ENCODE results near the gene CORO2B. TPM values are rescaled to one million over a fixed set of nuclear protein-coding genes. Genes with fewer than 3 reads are reported as not detected.

The CORO2B gene
- polyA plus RNA-seq, 3 donors = 0.03 TPM; not detected in 2

DNA sequence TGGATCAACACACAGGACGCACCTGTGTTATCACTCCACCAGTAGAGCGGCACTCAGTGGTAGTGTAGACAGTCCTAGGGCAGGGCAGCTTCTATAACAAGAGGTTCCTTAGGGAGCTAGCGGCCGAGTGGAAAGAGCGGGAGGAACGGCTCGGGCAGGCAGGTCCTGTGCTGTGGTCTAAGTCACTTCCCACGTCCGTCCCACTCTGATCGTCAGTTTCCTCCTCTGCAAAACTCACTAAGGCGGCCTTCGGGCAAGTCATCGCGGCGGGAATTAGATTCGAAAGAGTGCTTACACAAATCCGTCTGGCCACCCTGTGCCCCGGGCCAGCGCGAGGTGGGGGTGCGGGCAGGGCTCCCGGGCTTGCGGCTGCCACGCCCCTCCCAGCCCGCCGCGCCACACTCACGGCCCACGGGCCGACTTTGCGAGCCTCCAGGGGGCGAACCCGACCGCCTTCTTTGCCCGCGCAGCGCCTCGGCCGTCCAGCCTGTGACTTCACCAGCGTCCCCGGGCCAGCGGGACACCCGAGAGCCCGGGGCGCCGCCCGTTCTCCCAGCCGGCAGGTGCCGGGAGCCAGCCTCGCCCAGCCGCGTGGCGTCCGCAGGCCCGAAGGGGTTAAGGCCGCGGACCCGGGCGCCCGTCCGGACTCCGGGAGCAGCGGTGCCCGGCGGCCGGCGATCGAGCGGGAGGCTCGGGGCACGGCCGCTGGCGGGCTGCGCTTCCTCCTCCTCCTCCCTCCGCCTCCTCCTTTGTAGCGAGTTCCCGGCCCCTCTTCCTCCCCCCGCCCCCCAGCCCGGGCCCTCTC lies 416 bp upstream of the CORO2B start:
- Histone ChIP-seq H3K27ac (ENCODE audit: low read depth in 1 of 2, low read length in 2 of 2) (no peak overlapping the region), H3K27me3 (ENCODE audit: control insufficient read depth in 2 of 2, insufficient read depth in 2 of 2, low read length in 2 of 2) (peaks cover 9 to 30% of the 10 kb centered on the region in 2 donors), H3K4me2 (replicated peaks; ENCODE audit: extremely low read depth, low read length, poor library complexity, severe bottlenecking) (peak overlapping the region; percentile 83), H2AFZ (ENCODE audit: insufficient read depth, low read depth, low read length, poor library complexity, severe bottlenecking) (peak overlapping the region; percentile 86), H3K36me3 (replicated peaks in 1 of 2; ENCODE audit: control insufficient read depth in 1 of 2, insufficient read depth in 2 of 2, low read length in 2 of 2) (no peaks in the 10 kb centered on the region), H4K20me1 (ENCODE audit: insufficient read depth, low read length) (no peaks in the 10 kb centered on the region), H3K79me2 (ENCODE audit: insufficient read depth, low read length) (no peaks in the 10 kb centered on the region), H3K4me3 (replicated peaks in 1 of 3; ENCODE audit: low read depth in 2 of 3, low read length in 3 of 3) (peak overlapping the region; percentile 68 to 86 (median 78)), H3K4me1 (ENCODE audit: control insufficient read depth in 1 of 2, insufficient read depth in 2 of 2, low read length in 2 of 2) (peaks cover 16 to 22% of the 10 kb centered on the region in 2 donors), H3K9me3 (replicated peaks in 1 of 2; ENCODE audit: control insufficient read depth in 1 of 2, insufficient read depth in 1 of 2, low read length in 2 of 2) (peaks cover 0 to 5% of the 10 kb centered on the region in 2 donors), H3K9ac (ENCODE audit: insufficient read depth, low read length, poor library complexity, severe bottlenecking) (peak overlapping the region; percentile 45)
- H3K4me1 Mint-ChIP-seq = peaks cover 19% of the 10 kb centered on the region
- intact Hi-C loops (cut with micrococcal nuclease) = no loop called here
- H3K27me3 Mint-ChIP-seq (ENCODE audit: low read depth in 3 of 3) = peaks cover 36 to 68% (median 39%) of the 10 kb centered on the region in 3 donors
- TF ChIP-seq, protein P1, sequence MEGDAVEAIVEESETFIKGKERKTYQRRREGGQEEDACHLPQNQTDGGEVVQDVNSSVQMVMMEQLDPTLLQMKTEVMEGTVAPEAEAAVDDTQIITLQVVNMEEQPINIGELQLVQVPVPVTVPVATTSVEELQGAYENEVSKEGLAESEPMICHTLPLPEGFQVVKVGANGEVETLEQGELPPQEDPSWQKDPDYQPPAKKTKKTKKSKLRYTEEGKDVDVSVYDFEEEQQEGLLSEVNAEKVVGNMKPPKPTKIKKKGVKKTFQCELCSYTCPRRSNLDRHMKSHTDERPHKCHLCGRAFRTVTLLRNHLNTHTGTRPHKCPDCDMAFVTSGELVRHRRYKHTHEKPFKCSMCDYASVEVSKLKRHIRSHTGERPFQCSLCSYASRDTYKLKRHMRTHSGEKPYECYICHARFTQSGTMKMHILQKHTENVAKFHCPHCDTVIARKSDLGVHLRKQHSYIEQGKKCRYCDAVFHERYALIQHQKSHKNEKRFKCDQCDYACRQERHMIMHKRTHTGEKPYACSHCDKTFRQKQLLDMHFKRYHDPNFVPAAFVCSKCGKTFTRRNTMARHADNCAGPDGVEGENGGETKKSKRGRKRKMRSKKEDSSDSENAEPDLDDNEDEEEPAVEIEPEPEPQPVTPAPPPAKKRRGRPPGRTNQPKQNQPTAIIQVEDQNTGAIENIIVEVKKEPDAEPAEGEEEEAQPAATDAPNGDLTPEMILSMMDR (IDR thresholded peaks at IDR 0.05) = peak; percentile 17
- peak overlapping the region in 2 of 7 donors; percentile 46 to 80 for H3K27ac Mint-ChIP-seq
- peak overlapping the region; percentile 91 to 97 for H3K4me3 Mint-ChIP-seq
- peak; percentile 46 to 62 (median 58) for DNase-seq
- peaks cover 3 to 8% of the 10 kb centered on the region in 2 donors for H3K36me3 Mint-ChIP-seq
- peaks cover 0 to 3% (median 0%) of the 10 kb centered on the region in 7 donors for H3K9me3 Mint-ChIP-seq
- WGBS (ENCODE audit: insufficient coverage) = under 1% methylated on average over 61 of the region's 79 CpGs

DNA sequence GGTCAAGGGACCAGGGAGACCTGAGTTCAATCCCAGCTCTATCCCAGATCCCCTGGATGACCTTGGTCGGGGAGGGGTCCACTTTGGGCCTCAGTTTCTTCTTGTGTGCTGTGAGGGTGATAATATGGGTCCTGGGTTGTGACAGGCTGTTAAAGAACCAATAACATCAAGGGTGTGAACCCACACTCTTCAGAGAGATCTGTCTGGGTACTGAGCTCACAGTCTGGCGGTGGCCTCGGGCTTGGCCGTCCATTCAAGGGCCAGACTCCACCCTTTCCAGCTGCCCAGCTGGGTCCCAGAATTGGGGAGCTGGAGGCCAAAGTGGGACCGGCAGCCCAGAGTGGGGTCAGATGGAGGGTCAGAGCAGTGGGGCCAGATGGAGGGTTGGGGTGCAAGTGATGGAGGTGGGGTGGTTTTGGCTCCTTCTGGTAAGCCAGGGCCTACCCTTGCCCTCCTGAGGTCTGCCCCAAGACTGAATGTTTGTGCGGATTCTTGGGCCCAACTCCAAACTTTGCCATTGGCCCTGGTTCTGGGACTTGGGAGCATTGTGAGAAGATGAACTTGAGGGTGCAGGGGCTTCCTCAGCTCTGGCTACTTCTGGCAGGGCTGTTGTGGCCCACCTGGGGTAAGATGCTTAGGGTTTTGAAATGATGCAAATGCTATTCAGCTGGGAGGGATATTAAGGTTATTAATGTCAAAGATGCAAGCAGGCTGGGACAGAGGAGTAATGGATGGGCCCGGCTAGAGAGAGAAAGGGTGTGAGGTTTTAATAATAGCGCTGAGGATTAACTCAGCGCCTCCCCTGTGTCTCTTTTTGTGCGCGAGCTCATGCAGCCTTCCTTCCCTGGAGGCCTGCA lies 1.5 kb downstream of the CORO2B start:
- H3K27me3 ChIP-seq (ENCODE audit: control insufficient read depth in 2 of 2, insufficient read depth in 2 of 2, low read length in 2 of 2) = peaks cover 9 to 30% of the 10 kb centered on the region in 2 donors
- H3K27me3 Mint-ChIP-seq (ENCODE audit: low read depth in 3 of 3) = peaks cover 36 to 57% (median 37%) of the 10 kb centered on the region in 3 donors
- WGBS (ENCODE audit: insufficient coverage) = 96% methylated on average over 8 of the region's 11 CpGs
- H3K4me3 Mint-ChIP-seq = peak overlapping the region in 1 of 2 donors; percentile 49
- peak overlapping the region in 1 of 7 donors; percentile 44 for H3K27ac Mint-ChIP-seq
- H2AFZ ChIP-seq (ENCODE audit: insufficient read depth, low read depth, low read length, poor library complexity, severe bottlenecking) = no peak overlapping the region
- peaks cover 19% of the 10 kb centered on the region for H3K4me1 Mint-ChIP-seq
- no peak overlapping the region for H3K4me3 ChIP-seq (replicated peaks in 1 of 3; ENCODE audit: low read depth in 2 of 3, low read length in 3 of 3)
- H3K36me3 ChIP-seq (replicated peaks in 1 of 2; ENCODE audit: control insufficient read depth in 1 of 2, insufficient read depth in 2 of 2, low read length in 2 of 2) = no peaks in the 10 kb centered on the region
- DNase-seq = no peak
- TF ChIP-seq, protein P1 (IDR thresholded peaks at IDR 0.05) = no peak
- H3K36me3 Mint-ChIP-seq = peaks cover 3 to 8% of the 10 kb centered on the region in 2 donors
- H4K20me1 ChIP-seq (ENCODE audit: insufficient read depth, low read length) = no peaks in the 10 kb centered on the region
- H3K9me3 Mint-ChIP-seq = peaks cover 0 to 3% (median 0%) of the 10 kb centered on the region in 7 donors
- no peak overlapping the region for H3K27ac ChIP-seq (ENCODE audit: low read depth in 1 of 2, low read length in 2 of 2)
- no peaks in the 10 kb centered on the region for H3K79me2 ChIP-seq (ENCODE audit: insufficient read depth, low read length)
- intact Hi-C loops (cut with micrococcal nuclease) = no loop called here
- peaks cover 16 to 22% of the 10 kb centered on the region in 2 donors for H3K4me1 ChIP-seq (ENCODE audit: control insufficient read depth in 1 of 2, insufficient read depth in 2 of 2, low read length in 2 of 2)
- no peak overlapping the region for H3K4me2 ChIP-seq (replicated peaks; ENCODE audit: extremely low read depth, low read length, poor library complexity, severe bottlenecking)
- H3K9me3 ChIP-seq (replicated peaks in 1 of 2; ENCODE audit: control insufficient read depth in 1 of 2, insufficient read depth in 1 of 2, low read length in 2 of 2) = peaks cover 0 to 5% of the 10 kb centered on the region in 2 donors
- no peak overlapping the region for H3K9ac ChIP-seq (ENCODE audit: insufficient read depth, low read length, poor library complexity, severe bottlenecking)

Measured in CD14-positive monocyte (primary cell).